ENCODE measurements around the gene NR1H2. TPM values are rescaled to one million over a fixed set of nuclear protein-coding genes. Genes with fewer than 3 reads are reported as not detected.
"Not testable (repeated sequence)": the region's sequence is repeated elsewhere in the genome, so short reads cannot be mapped to it uniquely, and the experiment has no call there.

The NR1H2 gene
- total RNA-seq, 1 donor from 2014 or later: 44.2 TPM

- Histone ChIP-seq H3K4me3 (ENCODE audit: low read depth, low read length) (no peak overlapping the region), H3K36me3 (ENCODE audit: control insufficient read depth, insufficient read depth, low read length) (peaks cover under 1% of the 10 kb centered on the region), H3K27me3 (ENCODE audit: control insufficient read depth, insufficient read depth, low read length) (no peaks in the 10 kb centered on the region)
- no peak for FAIRE-seq
- TF ChIP-seq CTCF (IDR thresholded peaks at IDR 0.05; ENCODE audit: insufficient read depth, low read length, severe bottlenecking): no peak
- DNase-seq (ENCODE audit: low read depth): peak; percentile 51
These were observed 11.1 kb downstream of the NR1H2 start for GRCh38 chr19:50387176-50387867.

- Histone ChIP-seq H3K36me3 (ENCODE audit: control insufficient read depth, insufficient read depth, low read length) (no peaks in the 10 kb centered on the region), H3K4me3 (ENCODE audit: low read depth, low read length) (no peak overlapping the region), H3K27me3 (ENCODE audit: control insufficient read depth, insufficient read depth, low read length) (no peaks in the 10 kb centered on the region)
- TF ChIP-seq CTCF (IDR thresholded peaks at IDR 0.05; ENCODE audit: insufficient read depth, low read length, severe bottlenecking): no peak
- FAIRE-seq (no peak), DNase-seq (ENCODE audit: low read depth) (no peak)
These were observed 11.6 kb downstream of the NR1H2 start for GRCh38 chr19:50387868-50388245.

- DNase-seq (ENCODE audit: low read depth); H3K36me3 ChIP-seq (ENCODE audit: control insufficient read depth, insufficient read depth, low read length); H3K4me3 ChIP-seq (ENCODE audit: low read depth, low read length); H3K27me3 ChIP-seq (ENCODE audit: control insufficient read depth, insufficient read depth, low read length); FAIRE-seq: not testable (repeated sequence)
These were observed 14.0 kb downstream of the NR1H2 start for GRCh38 chr19:50390295-50390694.

GRCh38 chr19:50390952-50391351 lies 14.7 kb downstream of the NR1H2 start:
- not testable (repeated sequence) for H3K36me3 ChIP-seq (ENCODE audit: control insufficient read depth, insufficient read depth, low read length); DNase-seq (ENCODE audit: low read depth); H3K27me3 ChIP-seq (ENCODE audit: control insufficient read depth, insufficient read depth, low read length); FAIRE-seq; H3K4me3 ChIP-seq (ENCODE audit: low read depth, low read length)

GRCh38 chr19:50392759-50393158 lies 16.5 kb downstream of the NR1H2 start:
- H3K4me3 ChIP-seq (ENCODE audit: low read depth, low read length): no peak overlapping the region
- H3K27me3 ChIP-seq (ENCODE audit: control insufficient read depth, insufficient read depth, low read length): no peaks in the 10 kb centered on the region
- DNase-seq (ENCODE audit: low read depth): no peak
- no peaks in the 10 kb centered on the region for H3K36me3 ChIP-seq (ENCODE audit: control insufficient read depth, insufficient read depth, low read length)
- no peak for FAIRE-seq
- TF ChIP-seq CTCF (IDR thresholded peaks at IDR 0.05; ENCODE audit: insufficient read depth, low read length, severe bottlenecking): no peak

- DNase-seq (ENCODE audit: low read depth) (no peak), FAIRE-seq (no peak)
- no peaks in the 10 kb centered on the region for H3K36me3 ChIP-seq (ENCODE audit: control insufficient read depth, insufficient read depth, low read length)
These were observed 17.3 kb downstream of the NR1H2 start for GRCh38 chr19:50393589-50393988.

More at GRCh38 chr19:50393589-50393988, 17.3 kb downstream of the NR1H2 start:
- no peak for TF ChIP-seq CTCF (IDR thresholded peaks at IDR 0.05; ENCODE audit: insufficient read depth, low read length, severe bottlenecking)
- Histone ChIP-seq H3K4me3 (ENCODE audit: low read depth, low read length) (no peak overlapping the region), H3K27me3 (ENCODE audit: control insufficient read depth, insufficient read depth, low read length) (no peaks in the 10 kb centered on the region)
